GM12872 (cell line): ENCODE measurements around the gene QSER1.

ENCODE experiments used
- CTCF ChIP-seq: IDR thresholded peaks from 3 replicates; pipeline ENCODE4 v1.5.1; 2011; ENCODE audit warnings: low read depth, mild to moderate bottlenecking, low read length, moderate library complexity; ENCODE audit not compliant: insufficient read depth

Gene QSER1

GRCh38 chr11:32990481-32990880 lies 97.9 kb downstream of the QSER1 start:
- TF ChIP-seq CTCF: no peak

- no peak for TF ChIP-seq CTCF
Measured at GRCh38 chr11:32991427-32991826, 98.8 kb downstream of the QSER1 start.

- TF ChIP-seq CTCF: no peak
Measured at GRCh38 chr11:32991898-32992297, 99.3 kb downstream of the QSER1 start.

- TF ChIP-seq CTCF: no peak
Measured at GRCh38 chr11:33000181-33000580, 107.6 kb downstream of the QSER1 start.

- TF ChIP-seq CTCF: no peak
Measured at GRCh38 chr11:33001281-33001680, 108.7 kb downstream of the QSER1 start.

- TF ChIP-seq CTCF: no peak
Measured at GRCh38 chr11:33001751-33002542, 109.3 kb downstream of the QSER1 start.

- no peak for TF ChIP-seq CTCF
Measured at GRCh38 chr11:33005175-33005574, 112.6 kb downstream of the QSER1 start.
